DMS153 (cell line): ENCODE data around the gene ATP5F1B.

Source experiments
- DNase-seq: peaks from one replicate; lab custom pipeline; 2025; lab: John Stamatoyannopoulos, UW

Gene ATP5F1B

GRCh38 chr12:56645201-56645716, 525 bp downstream of the ATP5F1B start:
- no peak for DNase-seq

- DNase-seq = no peak
Measured at GRCh38 chr12:56644654-56645053, 1.1 kb downstream of the ATP5F1B start.

GRCh38 chr12:56641219-56641618, 4.6 kb downstream of the ATP5F1B start:
- no peak for DNase-seq

GRCh38 chr12:56637621-56638020, 8.2 kb downstream of the ATP5F1B start:
- no peak for DNase-seq

- DNase-seq = peak; percentile 100
Measured at GRCh38 chr12:56636675-56637540, 8.9 kb downstream of the ATP5F1B start.

- DNase-seq = peak; percentile 72
Measured at GRCh38 chr12:56635806-56636674, 9.7 kb downstream of the ATP5F1B start.

- DNase-seq = peak; percentile 84
Measured at GRCh38 chr12:56634837-56635791, 10.7 kb downstream of the ATP5F1B start.

GRCh38 chr12:56634242-56634836, 11.4 kb downstream of the ATP5F1B start:
- peak; percentile 49 for DNase-seq

- DNase-seq = no peak
Measured at GRCh38 chr12:56633468-56634241, 12.1 kb downstream of the ATP5F1B start.

GRCh38 chr12:56632701-56633467, 12.9 kb downstream of the ATP5F1B start:
- DNase-seq = no peak

GRCh38 chr12:56631790-56632700, 13.7 kb downstream of the ATP5F1B start:
- no peak for DNase-seq

- DNase-seq = peak; percentile 45
Measured at GRCh38 chr12:56630180-56630632, 15.6 kb downstream of the ATP5F1B start, which contains the start of gene BAZ2A. BAZ2A (minus strand) TSS chr12:56630326; CDS start chr12:56617530, 12,796 bp downstream.

- no peak for DNase-seq
Measured at GRCh38 chr12:56629459-56630179, 16.2 kb downstream of the ATP5F1B start.

GRCh38 chr12:56628671-56629458, 16.9 kb downstream of the ATP5F1B start:
- DNase-seq = peak; percentile 3

GRCh38 chr12:56626701-56627100, 19.1 kb downstream of the ATP5F1B start:
- DNase-seq = no peak

GRCh38 chr12:56622535-56622934, 23.2 kb downstream of the ATP5F1B start:
- DNase-seq = no peak

- no peak for DNase-seq
Measured at GRCh38 chr12:56616925-56617324, 28.9 kb downstream of the ATP5F1B start.
